ENCODE measurements around the gene RAB5B.

The RAB5B gene

GRCh38 chr12:55973599-55974307, at the start of gene RAB5B:
RAB5B (plus strand) TSS chr12:55974078; CDS start chr12:55986961, 12,883 bp downstream.
- peak; percentile 100 for DNase-seq (ENCODE audit: low read depth)

DNA sequence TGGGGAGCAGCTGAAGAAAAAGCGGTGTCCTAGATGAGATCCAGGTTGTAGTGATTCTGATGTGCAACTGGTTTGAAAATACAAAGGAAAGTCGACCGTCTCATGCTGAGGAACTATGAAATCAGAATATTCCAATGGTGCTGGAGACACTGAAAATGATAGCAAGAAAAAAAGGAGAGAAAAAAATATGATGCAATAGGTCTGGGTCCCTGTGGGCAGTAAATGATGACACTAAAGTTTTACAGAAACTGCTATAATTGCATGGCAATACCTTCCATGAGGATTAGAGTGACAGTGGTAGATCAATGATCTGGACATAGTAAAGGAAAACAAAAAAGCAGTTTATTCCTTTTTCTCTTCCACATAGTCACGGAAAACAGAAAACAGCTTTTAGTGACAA, 48.5 kb upstream of the RAB5B start:
- no peak for DNase-seq (ENCODE audit: low read depth)

DNA sequence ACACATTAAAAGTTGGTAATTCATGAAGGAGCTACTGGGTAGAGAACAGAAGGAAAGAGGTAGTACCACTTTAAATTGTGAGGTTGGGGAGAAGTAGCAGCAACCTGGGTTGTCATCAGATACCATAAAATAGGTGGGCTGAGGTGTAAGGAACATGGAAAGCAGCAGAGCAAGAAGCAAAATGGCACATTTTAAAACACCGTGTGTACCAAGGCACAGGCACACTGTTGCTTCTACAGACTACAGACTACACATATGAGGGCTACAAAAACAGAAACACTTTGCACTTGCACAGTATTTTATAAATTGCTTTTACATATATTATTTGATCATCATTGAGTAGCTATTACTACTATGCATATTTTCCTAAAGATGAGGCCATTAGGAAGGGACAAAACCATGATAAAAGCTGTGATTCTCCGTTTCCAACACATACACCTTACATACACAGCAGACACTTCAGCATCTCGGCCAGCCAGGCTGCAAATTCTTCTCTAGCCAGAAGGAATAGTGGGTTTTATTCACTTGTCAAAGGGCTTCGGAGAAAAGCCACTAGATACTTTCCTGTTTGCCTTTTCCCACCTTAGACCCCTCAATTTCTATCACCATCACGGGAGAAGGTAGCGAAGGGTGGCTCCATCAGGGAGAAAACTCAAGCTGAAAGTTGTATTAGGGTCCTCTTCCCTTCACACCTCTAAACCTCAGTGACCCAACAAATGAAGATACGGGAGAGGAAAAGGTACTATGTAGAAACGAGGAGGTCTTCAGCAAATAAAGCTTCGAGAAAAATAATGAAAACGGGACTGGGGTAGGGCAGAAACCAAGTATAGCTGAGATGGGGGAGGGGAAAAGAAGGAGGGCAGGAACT, 47.8 kb upstream of the RAB5B start:
- DNase-seq (ENCODE audit: low read depth): peak; percentile 15

DNA sequence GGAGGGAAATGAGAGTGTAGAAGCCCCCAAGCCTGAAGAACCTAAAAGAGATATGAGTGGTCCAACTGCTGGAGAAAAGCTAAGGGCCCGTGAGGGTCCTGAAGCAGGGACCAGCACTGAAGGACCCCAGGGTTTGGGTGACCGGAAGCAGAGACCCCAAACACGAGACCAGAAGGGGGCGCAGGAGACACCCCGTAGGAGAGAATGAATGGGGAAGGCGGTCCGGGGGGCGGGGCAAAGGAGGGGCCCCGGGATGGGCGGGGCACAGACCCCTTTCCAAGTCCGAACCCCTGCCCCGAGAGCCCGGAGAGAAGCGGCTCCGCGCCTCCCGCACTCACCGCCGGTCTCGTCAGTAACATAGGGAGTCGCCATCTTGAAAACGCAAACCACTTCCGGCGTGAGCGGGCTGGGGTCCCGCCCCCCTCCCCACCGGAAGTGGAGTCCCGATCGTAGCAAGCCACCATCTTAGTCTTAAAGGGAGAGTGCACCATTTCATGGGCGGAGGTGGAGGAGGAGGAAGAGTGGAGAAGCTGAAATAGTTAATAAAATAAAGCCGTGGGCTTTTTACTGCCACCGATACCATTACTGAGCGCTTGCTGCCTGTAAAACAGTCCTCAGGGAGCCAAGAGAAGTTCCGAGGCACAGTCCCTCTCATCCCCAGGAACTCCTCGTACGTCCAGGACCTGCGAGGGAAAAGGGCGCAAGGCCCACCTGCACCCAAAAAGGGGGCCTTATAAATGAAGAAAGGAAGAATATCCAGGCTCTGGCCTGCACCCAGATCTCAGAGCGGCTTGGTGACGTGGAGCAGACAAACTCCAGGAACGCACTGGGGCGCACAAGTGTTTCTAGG, 46.9 kb upstream of the RAB5B start:
- DNase-seq (ENCODE audit: low read depth): peak; percentile 91

GRCh38 chr12:55927588-55928502, 46.0 kb upstream of the RAB5B start, which contains the start of gene PYM1:
PYM1 (minus strand) TSS chr12:55927894; CDS start chr12:55927761, 133 bp downstream.
- peak; percentile 58 for DNase-seq (ENCODE audit: low read depth)

DNA sequence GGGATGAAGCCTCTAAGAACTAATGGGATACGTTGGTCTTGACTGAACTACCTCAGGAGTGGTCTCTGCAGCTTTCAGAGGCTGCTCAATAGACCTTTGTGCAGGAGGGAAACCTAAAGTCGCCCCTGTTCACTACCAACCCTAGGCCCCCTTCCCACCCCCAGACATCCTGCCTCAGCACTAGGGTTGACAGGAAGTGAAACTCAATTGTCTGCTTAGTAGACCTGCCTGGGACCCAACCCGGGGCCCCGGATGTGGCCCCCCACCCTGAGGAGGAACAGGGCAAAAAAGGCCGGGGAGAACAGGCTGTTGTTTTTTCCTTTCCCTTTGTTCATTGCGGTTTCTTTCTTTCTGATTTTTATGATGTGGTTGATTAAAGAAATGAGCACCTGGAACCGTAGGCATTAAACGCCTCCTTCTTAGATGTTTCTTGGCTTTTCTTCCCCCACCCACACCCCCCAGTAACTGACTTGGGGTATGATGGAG, 44.5 kb upstream of the RAB5B start:
- no peak for DNase-seq (ENCODE audit: low read depth)

DNA sequence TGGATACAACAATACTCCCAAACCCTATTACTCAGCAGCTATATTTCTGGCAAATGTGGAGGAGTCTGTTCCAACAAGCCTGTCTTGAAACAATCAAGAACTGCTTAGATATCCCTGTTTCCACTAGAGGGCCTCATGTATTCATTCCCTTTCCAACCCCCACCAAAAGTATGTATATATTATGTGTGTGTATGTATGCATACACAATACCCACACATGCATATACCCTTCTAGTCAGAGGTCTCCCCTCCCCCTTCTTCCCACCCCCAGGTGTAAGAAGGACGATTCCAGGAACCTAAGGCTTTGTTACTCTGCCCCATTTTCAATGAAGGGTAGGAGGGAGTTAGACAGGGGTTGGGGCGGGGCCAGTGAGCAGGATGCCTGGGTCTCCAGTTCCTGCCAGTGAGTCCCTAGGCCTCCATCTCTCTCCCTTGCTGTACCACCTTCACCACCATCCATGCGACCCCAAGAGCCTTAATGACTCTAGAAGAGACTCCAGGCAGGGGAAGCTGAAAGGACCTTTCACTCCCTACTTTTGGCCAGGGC, 43.0 kb upstream of the RAB5B start, which contains the start of gene DGKA:
DGKA (plus strand) TSS at position 392 of the 546 bp plus-strand sequence. CDS start 5,342 bp downstream, outside the sequence.
- DNase-seq (ENCODE audit: low read depth): peak; percentile 74

- no peak for DNase-seq (ENCODE audit: low read depth)
These were observed 42.5 kb upstream of the RAB5B start for GRCh38 chr12:55931317-55931779.

GRCh38 chr12:55931780-55932550, 41.9 kb upstream of the RAB5B start:
- DNase-seq (ENCODE audit: low read depth): no peak

DNA sequence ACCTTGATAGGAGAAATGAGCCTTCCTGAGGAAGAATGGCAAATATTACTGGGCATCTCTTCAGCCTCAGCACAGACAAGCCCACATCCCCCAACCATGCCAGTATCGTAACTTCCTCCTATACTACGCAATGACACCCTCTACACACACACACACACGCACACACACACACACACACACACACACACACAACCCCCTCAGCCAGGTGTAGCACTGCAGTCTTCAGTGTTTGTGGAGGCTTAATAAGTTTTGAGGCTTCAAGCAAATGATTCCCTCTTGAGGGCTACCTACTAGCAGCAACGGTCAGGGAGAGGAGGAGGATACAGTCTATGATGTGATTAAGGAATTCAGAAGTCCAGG, 41.3 kb upstream of the RAB5B start:
- DNase-seq (ENCODE audit: low read depth): peak; percentile 41

DNA sequence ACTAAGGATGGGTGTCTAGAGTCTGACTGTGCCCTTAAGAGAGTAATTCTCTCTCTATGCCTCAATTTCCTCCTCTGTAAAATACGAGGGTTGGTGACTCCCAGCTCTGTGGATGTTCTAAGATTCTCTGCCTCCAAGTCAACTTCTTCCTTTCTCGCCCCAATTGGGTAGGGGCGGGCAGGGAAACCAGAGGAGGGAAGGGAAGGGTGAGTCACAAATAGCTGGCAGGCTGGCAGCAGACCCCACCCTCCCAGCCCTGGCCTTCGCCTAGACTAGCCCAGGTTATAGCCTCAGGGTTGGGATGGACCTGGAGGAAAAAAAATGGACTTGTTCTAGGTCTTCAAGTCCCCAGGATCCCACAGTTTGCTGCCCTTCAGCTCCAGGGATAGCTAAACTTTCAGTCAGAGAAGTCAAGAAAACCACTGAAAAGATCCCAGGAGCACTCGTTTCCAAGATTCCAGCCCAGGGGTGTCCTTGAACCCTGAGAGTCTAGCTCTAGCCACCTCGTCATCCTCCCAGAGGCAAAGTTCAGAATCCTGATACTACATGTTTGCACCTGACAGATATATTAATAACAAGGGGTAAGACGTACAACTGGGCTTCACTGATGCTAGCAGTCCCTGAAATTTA, 40.6 kb upstream of the RAB5B start:
- DNase-seq (ENCODE audit: low read depth): no peak

GRCh38 chr12:55933799-55934742, 39.8 kb upstream of the RAB5B start:
- no peak for DNase-seq (ENCODE audit: low read depth)

- DNase-seq (ENCODE audit: low read depth): no peak
These were observed 39.1 kb upstream of the RAB5B start for GRCh38 chr12:55934773-55935172.

GRCh38 chr12:55935738-55936151, 38.1 kb upstream of the RAB5B start:
- no peak for DNase-seq (ENCODE audit: low read depth)

DNA sequence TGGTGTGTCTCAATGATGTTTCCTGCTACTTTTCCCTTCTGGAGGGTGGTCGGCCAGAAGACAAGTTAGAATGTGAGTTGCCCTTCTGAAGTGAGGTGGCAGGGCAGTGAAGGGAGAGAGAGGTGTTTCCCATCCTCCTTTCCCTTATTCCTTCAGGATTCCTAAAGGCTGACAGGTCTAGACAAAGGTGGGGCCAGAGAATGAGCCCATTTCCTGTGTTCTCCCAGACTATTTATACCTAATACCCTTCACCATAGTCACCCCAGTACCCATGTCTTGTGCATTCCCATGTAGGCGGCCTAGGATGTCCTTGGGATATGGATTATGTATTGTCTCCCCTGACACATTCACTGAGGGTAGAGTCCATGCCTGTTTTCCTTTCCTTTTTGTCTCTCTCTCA, 35.9 kb upstream of the RAB5B start:
- DNase-seq (ENCODE audit: low read depth): no peak

DNA sequence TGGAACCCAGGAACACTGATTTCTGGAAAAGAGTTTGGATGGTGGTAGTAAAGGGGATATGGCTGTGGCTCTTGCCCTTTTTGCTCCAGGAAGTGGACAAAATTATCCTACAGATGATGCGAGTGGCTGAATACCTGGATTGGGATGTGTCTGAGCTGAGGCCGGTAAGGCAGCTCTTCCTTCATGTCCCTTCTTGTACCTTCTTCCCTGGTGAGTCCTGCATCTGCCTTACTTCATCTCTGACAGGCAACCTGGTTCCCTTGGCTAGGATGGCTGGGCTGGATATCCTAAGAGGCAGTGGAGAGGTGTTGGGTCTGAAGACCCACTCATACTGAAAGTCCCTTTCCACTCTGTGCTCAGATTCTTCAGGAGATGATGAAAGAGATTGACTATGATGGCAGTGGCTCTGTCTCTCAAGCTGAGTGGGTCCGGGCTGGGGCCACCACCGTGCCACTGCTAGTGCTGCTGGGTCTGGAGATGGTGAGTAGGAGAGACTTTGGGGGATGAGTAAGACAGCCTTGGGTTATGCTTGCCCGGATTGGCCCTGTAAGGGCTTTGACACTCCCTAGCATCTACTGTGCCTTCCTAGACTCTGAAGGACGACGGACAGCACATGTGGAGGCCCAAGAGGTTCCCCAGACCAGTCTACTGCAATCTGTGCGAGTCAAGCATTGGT, 34.9 kb upstream of the RAB5B start:
- no peak for DNase-seq (ENCODE audit: low read depth)

GRCh38 chr12:55940065-55940732, 33.7 kb upstream of the RAB5B start:
- DNase-seq (ENCODE audit: low read depth): peak; percentile 76

Measured in amniotic epithelial cell (primary cell).